Left kidney (tissue), 2 donors: ENCODE data around the gene NCKAP5. TPM values are rescaled to one million over a fixed set of nuclear protein-coding genes. Genes with fewer than 3 reads are reported as not detected.

Experiments
- DNase-seq: peaks from one replicate; pipeline ENCODE4 v3.0.0-alpha.2; 2013
- polyA plus RNA-seq: library from polyadenylated mRNA; unstranded; fragments of 120-200 nt; gene quantifications from one replicate; pipeline ENCODE4 v1.2.1, GENCODE V29; 2013; ENCODE audit not compliant: insufficient read length

NCKAP5 gene
- polyA plus RNA-seq, 1 donor: 10.1 TPM

- DNase-seq: no peak
Measured at GRCh38 chr2:132797556-132797955, 770.7 kb downstream of the NCKAP5 start.

- DNase-seq: no peak
Measured at GRCh38 chr2:132797071-132797470, 771.2 kb downstream of the NCKAP5 start.

- no peak for DNase-seq
Measured at GRCh38 chr2:132795220-132795619, 773.0 kb downstream of the NCKAP5 start.

- DNase-seq: no peak
Measured at GRCh38 chr2:132793532-132793931, 774.7 kb downstream of the NCKAP5 start.

- DNase-seq: no peak
Measured at GRCh38 chr2:132790207-132790785, 778.0 kb downstream of the NCKAP5 start.

- no peak for DNase-seq
Measured at GRCh38 chr2:132789066-132789465, 779.2 kb downstream of the NCKAP5 start.

- no peak for DNase-seq
Measured at GRCh38 chr2:132788310-132788838, 779.9 kb downstream of the NCKAP5 start.

GRCh38 chr2:132783883-132784282 is 784.4 kb downstream of the NCKAP5 start:
- DNase-seq: no peak

GRCh38 chr2:132782176-132782783 is 786.0 kb downstream of the NCKAP5 start:
- DNase-seq: no peak

GRCh38 chr2:132780651-132781050 is 787.6 kb downstream of the NCKAP5 start:
- no peak for DNase-seq

- DNase-seq: no peak
Measured at GRCh38 chr2:132779206-132779721, 789.0 kb downstream of the NCKAP5 start.

- no peak for DNase-seq
Measured at GRCh38 chr2:132776287-132776686, 792.0 kb downstream of the NCKAP5 start.

GRCh38 chr2:132774189-132774588 is 794.1 kb downstream of the NCKAP5 start:
- no peak for DNase-seq

GRCh38 chr2:132773331-132773730 is 794.9 kb downstream of the NCKAP5 start:
- DNase-seq: no peak

- DNase-seq: no peak
Measured at GRCh38 chr2:132772340-132772739, 795.9 kb downstream of the NCKAP5 start.

GRCh38 chr2:132766573-132766972 is 801.7 kb downstream of the NCKAP5 start:
- DNase-seq: no peak

- no peak for DNase-seq
Measured at GRCh38 chr2:132761437-132761836, 806.8 kb downstream of the NCKAP5 start.

- no peak for DNase-seq
Measured at GRCh38 chr2:132760971-132761370, 807.3 kb downstream of the NCKAP5 start.

GRCh38 chr2:132760405-132760804 is 807.9 kb downstream of the NCKAP5 start:
- DNase-seq: no peak

GRCh38 chr2:132758995-132759394 is 809.3 kb downstream of the NCKAP5 start:
- DNase-seq: no peak

- DNase-seq: no peak
Measured at GRCh38 chr2:132757676-132758075, 810.6 kb downstream of the NCKAP5 start.

- no peak for DNase-seq
Measured at GRCh38 chr2:132757002-132757589, 811.2 kb downstream of the NCKAP5 start.

GRCh38 chr2:132754867-132755472 is 813.3 kb downstream of the NCKAP5 start:
- no peak for DNase-seq
